GM21447 (cell line): Measurements from ENCODE around the gene EDARADD.
"Not testable (repeated sequence)": the region's sequence is repeated elsewhere in the genome, so short reads cannot be mapped to it uniquely, and the experiment has no call there.

Experiments used
- ATAC-seq: cut with Tn5 transposase; IDR thresholded peaks from one replicate; pipeline ENCODE4 v1.9.1; 2021; ENCODE audit not compliant: unreplicated experiment

EDARADD gene

GRCh38 chr1:236429715-236430274 lies 35.7 kb downstream of the EDARADD start:
- peak; percentile 51 for ATAC-seq

GRCh38 chr1:236433819-236434315 lies 39.8 kb downstream of the EDARADD start:
- ATAC-seq: no peak

- no peak for ATAC-seq
Measured at GRCh38 chr1:236438614-236439013, 44.5 kb downstream of the EDARADD start.

DNA sequence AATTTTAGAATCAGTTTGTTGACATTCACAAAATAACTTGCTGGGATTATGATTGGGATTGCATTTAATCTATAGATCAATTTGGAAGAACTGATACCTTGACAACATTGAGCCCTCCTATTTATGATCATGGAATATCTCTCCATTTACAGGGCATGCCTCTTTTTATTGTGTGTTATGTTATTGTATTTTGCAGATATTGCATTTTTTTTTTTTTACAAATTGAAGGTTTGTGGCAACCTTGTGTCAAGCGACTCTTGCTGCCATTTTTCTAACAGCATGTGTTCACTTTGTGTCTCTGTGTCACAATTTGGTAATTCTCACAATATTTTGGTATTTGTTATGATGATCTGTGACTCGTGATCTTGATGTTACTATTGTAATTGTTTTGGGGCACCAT lies 46.3 kb downstream of the EDARADD start:
- ATAC-seq: no peak

DNA sequence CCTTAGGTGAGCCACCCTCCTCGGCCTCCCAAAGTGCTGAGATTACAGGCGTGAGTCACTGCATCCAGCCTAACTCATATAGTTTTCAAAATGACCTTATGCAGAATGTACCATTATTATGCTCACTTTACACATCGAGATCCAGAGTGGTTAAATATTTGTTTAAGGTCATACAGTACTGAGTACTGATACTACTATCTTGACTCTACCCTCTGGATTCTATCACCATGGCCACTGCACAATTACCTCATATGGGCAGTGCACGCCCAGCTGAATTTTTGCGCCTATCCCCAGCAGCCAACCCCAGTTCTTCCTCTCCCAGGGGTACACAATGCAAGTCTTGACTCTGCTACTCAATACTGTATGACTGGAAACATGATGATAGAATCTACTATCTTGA lies 56.7 kb downstream of the EDARADD start:
- no peak for ATAC-seq

DNA sequence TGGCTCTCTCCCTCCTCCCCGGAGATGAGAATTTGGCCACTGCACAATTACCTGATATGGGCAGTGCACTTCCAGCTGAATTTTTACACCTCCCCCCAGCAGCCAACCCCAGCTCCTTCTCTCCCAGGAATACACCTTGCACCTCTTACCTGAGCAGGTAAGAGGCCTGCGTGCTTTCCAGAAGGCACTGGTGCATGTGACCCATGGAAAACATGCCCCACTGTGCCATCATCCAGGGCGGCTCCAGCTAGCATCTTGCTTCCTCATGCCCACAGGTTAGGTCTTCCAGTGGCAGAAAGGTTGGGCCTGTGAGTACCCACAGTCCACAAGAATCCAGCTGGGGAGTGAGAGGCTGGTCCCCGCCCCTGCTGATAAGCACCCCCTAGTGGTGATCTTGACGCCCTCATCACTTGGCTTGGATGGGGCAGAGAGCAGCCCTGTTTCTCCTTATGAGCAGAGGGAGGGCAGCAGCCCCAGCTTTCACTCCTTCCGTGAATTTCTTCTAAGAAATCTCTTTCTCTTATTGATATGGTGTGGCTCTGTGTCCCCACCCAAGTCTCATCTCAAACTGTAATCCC lies 57.8 kb downstream of the EDARADD start:
- no peak for ATAC-seq

DNA sequence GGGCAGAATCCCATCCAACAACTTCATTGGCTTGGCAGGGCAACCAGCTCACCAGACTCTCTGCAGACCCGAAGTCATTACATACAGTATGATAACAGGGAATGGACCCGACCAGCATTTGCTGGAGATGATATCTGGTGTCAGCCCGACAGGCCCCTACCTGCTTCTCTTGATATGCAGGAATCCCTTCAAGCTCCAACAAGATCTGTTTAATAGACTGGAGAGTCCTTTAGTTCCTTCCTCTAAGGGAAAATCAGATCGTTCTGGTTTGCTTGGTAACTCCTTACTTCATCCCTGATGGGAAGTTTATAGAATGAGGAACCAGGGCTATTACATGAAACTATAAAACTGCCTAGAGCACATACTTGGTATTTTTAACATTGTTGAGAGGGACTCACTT lies 61.2 kb downstream of the EDARADD start:
- no peak for ATAC-seq

GRCh38 chr1:236457775-236458174 lies 63.7 kb downstream of the EDARADD start:
- no peak for ATAC-seq

GRCh38 chr1:236458996-236459395 lies 64.9 kb downstream of the EDARADD start:
- ATAC-seq: no peak

GRCh38 chr1:236460103-236460502 lies 66.0 kb downstream of the EDARADD start:
- ATAC-seq: no peak

DNA sequence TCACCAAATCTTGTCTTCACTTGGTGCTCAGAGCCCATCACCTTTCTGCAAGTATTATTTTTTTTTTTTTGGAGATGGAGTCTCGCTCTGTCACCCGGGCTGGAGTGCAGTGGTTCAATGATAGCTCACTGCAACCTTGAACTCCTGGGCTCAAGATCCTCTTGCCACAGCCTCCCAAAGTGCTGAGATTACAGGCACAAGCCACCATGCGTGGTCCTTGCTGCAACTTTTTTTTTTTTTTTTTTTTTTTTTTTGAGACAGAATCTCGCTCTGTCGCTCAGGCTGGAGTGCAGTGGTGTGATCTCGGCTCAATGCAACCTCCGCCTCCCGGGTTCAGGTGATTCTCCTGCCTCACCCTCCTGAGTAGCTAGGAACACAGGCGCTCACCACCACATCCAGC lies 70.1 kb downstream of the EDARADD start:
- not testable (repeated sequence) for ATAC-seq

- peak; percentile 36 for ATAC-seq
Measured at GRCh38 chr1:236465231-236465958, 71.3 kb downstream of the EDARADD start.

DNA sequence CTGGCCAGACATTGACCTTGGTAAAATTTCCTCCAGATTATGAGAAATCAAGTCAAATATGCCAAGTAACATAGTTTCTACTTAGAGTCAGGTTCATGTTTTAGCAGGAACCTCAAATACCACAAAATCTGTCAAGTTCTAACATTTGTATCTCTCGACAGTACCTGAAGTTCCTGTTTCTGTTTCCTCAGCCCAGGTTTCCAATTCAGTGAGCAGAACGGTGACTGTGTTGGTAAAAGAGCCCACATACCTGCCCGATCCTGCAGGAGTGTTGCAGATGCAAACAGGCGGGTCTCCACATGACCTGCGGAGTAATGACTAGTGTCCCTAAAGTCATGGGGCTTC lies 71.8 kb downstream of the EDARADD start:
- ATAC-seq: peak; percentile 91

GRCh38 chr1:236467327-236467641 lies 73.2 kb downstream of the EDARADD start:
- no peak for ATAC-seq

- no peak for ATAC-seq
Measured at GRCh38 chr1:236468625-236469024, 74.5 kb downstream of the EDARADD start.

- no peak for ATAC-seq
Measured at GRCh38 chr1:236469466-236469865, 75.4 kb downstream of the EDARADD start.

- ATAC-seq: no peak
Measured at GRCh38 chr1:236471096-236471495, 77.0 kb downstream of the EDARADD start.

DNA sequence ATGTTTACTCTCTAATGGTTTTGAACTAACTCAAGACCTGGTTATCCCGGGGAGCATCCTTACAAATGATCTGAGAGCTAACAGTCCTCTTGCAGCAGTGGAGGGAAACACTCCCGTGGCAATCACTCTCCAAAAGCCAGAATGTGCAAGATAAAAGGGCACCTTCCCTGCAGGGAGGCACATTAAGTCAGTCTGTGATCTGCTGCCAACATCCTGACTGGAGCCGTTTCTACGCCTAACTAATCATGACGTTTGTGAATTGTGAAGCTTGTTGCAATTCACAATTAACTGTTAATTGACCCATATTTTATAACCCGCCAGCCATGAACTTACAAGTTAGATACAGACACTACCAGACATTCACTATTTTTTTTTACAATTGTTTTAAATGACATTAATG lies 77.6 kb downstream of the EDARADD start:
- no peak for ATAC-seq

GRCh38 chr1:236472850-236473788 lies 79.0 kb downstream of the EDARADD start:
- ATAC-seq: no peak

GRCh38 chr1:236476019-236476418 lies 81.9 kb downstream of the EDARADD start:
- ATAC-seq: no peak

DNA sequence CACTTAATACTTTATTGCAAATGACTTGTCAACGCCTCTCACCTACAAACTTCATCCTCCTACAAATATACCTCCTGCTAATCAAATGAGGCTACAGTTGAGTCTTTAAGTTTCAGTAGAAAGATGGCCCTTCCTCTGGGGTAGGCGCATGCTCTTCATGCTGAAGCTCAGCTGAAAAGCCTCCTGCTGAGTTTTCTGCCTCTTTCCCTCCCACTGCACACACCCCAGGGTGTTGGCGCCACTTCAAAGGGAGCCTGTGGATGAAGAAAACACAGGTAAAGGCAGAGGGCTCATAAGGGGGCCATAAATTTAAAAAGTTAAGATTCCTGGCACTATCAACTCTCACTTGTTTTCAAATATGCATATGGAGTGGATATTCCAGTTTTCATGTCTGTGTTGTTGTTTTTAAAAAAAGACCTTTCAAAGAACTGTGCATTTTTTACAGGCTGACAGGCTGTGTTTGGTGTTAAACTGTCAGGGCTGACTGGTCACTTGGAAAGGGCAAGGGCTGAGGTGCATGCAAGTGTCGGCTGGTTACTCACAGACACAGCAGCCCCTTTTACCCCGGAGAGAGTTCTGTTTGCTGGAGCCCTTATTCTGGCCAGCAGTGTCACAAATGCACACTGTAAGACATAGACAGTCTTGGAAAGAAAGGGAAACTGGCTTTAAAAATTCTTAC lies 86.8 kb downstream of the EDARADD start:
- no peak for ATAC-seq
